Activated CD8-positive, alpha-beta memory T cell treated with anti-CD3 and anti-CD28 coated beads for 1 hour (primary cell): Measurements from ENCODE around the gene FGD4.
"Not testable (repeated sequence)": the region's sequence is repeated elsewhere in the genome, so short reads cannot be mapped to it uniquely, and the experiment has no call there.

Experiments used
- DNase-seq, 2 donors: peaks; one replicate each; pipeline ENCODE4 v3.0.0-alpha.2; 2020; ENCODE audit warnings: low read depth in 1 of 2; ENCODE audit errors: extremely low read depth in 1 of 2

FGD4 gene

GRCh38 chr12:32548691-32549281 is 149.4 kb downstream of the FGD4 start:
- no peak for DNase-seq

GRCh38 chr12:32549675-32550079 is 150.3 kb downstream of the FGD4 start:
- DNase-seq: no peak

GRCh38 chr12:32551058-32551457 is 151.7 kb downstream of the FGD4 start:
- DNase-seq: no peak

- DNase-seq: no peak
These were observed 159.5 kb downstream of the FGD4 start for GRCh38 chr12:32558903-32559302.

GRCh38 chr12:32559434-32559833 is 160.1 kb downstream of the FGD4 start:
- no peak for DNase-seq

GRCh38 chr12:32560520-32560919 is 161.2 kb downstream of the FGD4 start:
- no peak for DNase-seq

GRCh38 chr12:32561931-32562341 is 162.6 kb downstream of the FGD4 start:
- no peak for DNase-seq

GRCh38 chr12:32562413-32562812 is 163.1 kb downstream of the FGD4 start:
- not testable (repeated sequence) for DNase-seq

- no peak for DNase-seq
These were observed 167.4 kb downstream of the FGD4 start for GRCh38 chr12:32566663-32567295.

GRCh38 chr12:32567296-32567674 is 167.9 kb downstream of the FGD4 start:
- DNase-seq: no peak

GRCh38 chr12:32568228-32568627 is 168.9 kb downstream of the FGD4 start:
- no peak for DNase-seq

- DNase-seq: no peak
These were observed 169.9 kb downstream of the FGD4 start for GRCh38 chr12:32569259-32569658.

GRCh38 chr12:32574585-32574984 is 175.2 kb downstream of the FGD4 start:
- no peak for DNase-seq

- no peak for DNase-seq
These were observed 178.0 kb downstream of the FGD4 start for GRCh38 chr12:32577328-32577727.

- no peak for DNase-seq
These were observed 184.2 kb downstream of the FGD4 start for GRCh38 chr12:32583534-32583933.

GRCh38 chr12:32585680-32586079 is 186.3 kb downstream of the FGD4 start:
- DNase-seq: no peak

- DNase-seq: no peak
These were observed 187.0 kb downstream of the FGD4 start for GRCh38 chr12:32586390-32586789.

GRCh38 chr12:32587581-32588495 is 188.5 kb downstream of the FGD4 start:
- DNase-seq: no peak

GRCh38 chr12:32588604-32589003 is 189.2 kb downstream of the FGD4 start:
- no peak for DNase-seq

- no peak for DNase-seq
These were observed 190.0 kb downstream of the FGD4 start for GRCh38 chr12:32589165-32589865.

- DNase-seq: no peak
These were observed 195.9 kb downstream of the FGD4 start for GRCh38 chr12:32595251-32595650.
